SK-N-MC (cell line): ENCODE data around the gene VEGFB.

ENCODE experiments used
- EZH2 ChIP-seq: fragments of 200-600 bp; sonication (generic); IDR thresholded peaks from one replicate; pipeline ENCODE4 v1.6.1; 2017; ENCODE audit warnings: antibody characterized with exemption
- FOXP2 ChIP-seq: optimal IDR thresholded peaks from 2 replicates; pipeline ENCODE3; 2011; ENCODE audit warnings: mild to moderate bottlenecking, moderate library complexity; ENCODE audit not compliant: insufficient read depth; ENCODE audit errors: extremely low read length, control extremely low read depth
- POLR2AphosphoS5 ChIP-seq: IDR thresholded peaks from 2 replicates; pipeline ENCODE4 v1.6.1; 2012; ENCODE audit warnings: mild to moderate bottlenecking, low read depth, low read length, borderline replicate concordance

DNA sequence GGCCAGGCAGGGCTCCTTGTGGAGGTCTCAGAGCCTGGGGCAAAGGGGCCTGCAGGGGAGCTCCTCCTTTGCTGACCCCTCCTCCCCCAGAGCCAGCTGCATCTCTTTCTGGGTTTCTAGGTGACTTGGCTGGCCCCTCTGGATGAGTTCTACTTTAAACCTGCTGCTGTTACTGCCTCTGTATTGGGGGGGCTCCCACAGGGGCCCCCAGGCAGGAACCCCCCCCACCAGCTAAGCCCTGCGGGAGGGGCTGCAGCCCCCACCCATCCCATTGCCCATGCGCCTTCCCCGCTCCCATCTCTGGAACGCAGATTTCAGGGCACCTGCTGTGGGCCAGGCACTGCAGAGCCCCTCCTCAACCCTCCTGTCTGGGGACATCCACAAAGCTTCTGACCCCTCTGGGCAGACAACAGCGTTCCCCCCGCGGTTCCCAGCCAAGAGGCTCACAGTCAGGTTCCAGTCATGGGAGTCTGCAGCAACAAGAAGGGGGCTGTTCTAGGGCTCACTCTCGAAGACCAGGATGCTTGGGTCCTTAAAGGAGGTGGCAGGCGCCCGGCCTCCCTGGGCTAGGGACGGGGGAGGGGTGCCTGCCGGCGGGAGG, 16.1 kb downstream of the VEGFB start:
- TF ChIP-seq EZH2 (no peak), POLR2AphosphoS5 (no peak), FOXP2 (no peak)
